ENCODE data around the gene GIGYF1. TPM values are rescaled to one million over a fixed set of nuclear protein-coding genes. Genes with fewer than 3 reads are reported as not detected.

The GIGYF1 gene
- total RNA-seq, 1 experiment from 2014 or later, result 47.4 TPM

- no peaks in the 10 kb centered on the region for H3K9me3 ChIP-seq (ENCODE audit: low read depth, low read length, poor library complexity, severe bottlenecking)
- DNase-seq (ENCODE audit: low spot score), result peak; percentile 77
- BruUV-seq (replicated peaks), result no TSS peak
These were observed 38.0 kb downstream of the GIGYF1 start, which contains the start of gene ACTL6B for GRCh38 chr7:100655908-100656674. TSS of gene ACTL6B (minus strand) at chr7:100656448. CDS start at chr7:100656354, 94 bp downstream.

GRCh38 chr7:100654908-100655831 is 38.9 kb downstream of the GIGYF1 start:
- no TSS peak for BruUV-seq (replicated peaks)
- no peak for TF ChIP-seq EZH2 (IDR thresholded peaks at IDR 0.05; ENCODE audit: borderline replicate concordance, low read depth, low read length, poor library complexity, severe bottlenecking)
- TF ChIP-seq CTCF (conservative IDR thresholded peaks at IDR 0.05; ENCODE audit: low read depth, low read length), result no peak
- H3K27ac ChIP-seq (ENCODE audit: low read depth, low read length, poor library complexity, severe bottlenecking), result no peak overlapping the region

More at GRCh38 chr7:100655908-100656674, 38.0 kb downstream of the GIGYF1 start, which contains the start of gene ACTL6B:
- Histone ChIP-seq H3K27me3 (replicated peaks; ENCODE audit: insufficient read depth, low read depth, low read length, poor library complexity) (no peaks in the 10 kb centered on the region), H3K4me3 (ENCODE audit: low read depth, low read length, poor library complexity, severe bottlenecking) (peak within 1 kb of the TSS; percentile 2), H3K4me1 (ENCODE audit: insufficient read depth, low read length, poor library complexity, severe bottlenecking) (peaks cover 4% of the 10 kb centered on the region), H3K36me3 (ENCODE audit: insufficient read depth, low read length, poor library complexity, severe bottlenecking) (no peaks in the 10 kb centered on the region), H3K27ac (ENCODE audit: low read depth, low read length, poor library complexity, severe bottlenecking) (no peak within 1 kb of the TSS)
- TF ChIP-seq CTCF (conservative IDR thresholded peaks at IDR 0.05; ENCODE audit: low read depth, low read length) (no peak), EZH2 (IDR thresholded peaks at IDR 0.05; ENCODE audit: borderline replicate concordance, low read depth, low read length, poor library complexity, severe bottlenecking) (no peak)
- POLR2A ChIA-PET (ENCODE audit: low non-redundant PET), result no interaction called here
- CTCF ChIA-PET, result no interaction called here
- intact Hi-C loops (cut with micrococcal nuclease; ENCODE audit: unreplicated experiment), result no loop called here

GRCh38 chr7:100649826-100650565 is 44.1 kb downstream of the GIGYF1 start:
- Histone ChIP-seq H3K4me3 (ENCODE audit: low read depth, low read length, poor library complexity, severe bottlenecking) (no peak overlapping the region), H3K27ac (ENCODE audit: low read depth, low read length, poor library complexity, severe bottlenecking) (no peak overlapping the region), H3K36me3 (ENCODE audit: insufficient read depth, low read length, poor library complexity, severe bottlenecking) (no peaks in the 10 kb centered on the region), H3K4me1 (ENCODE audit: insufficient read depth, low read length, poor library complexity, severe bottlenecking) (no peaks in the 10 kb centered on the region), H3K27me3 (replicated peaks; ENCODE audit: insufficient read depth, low read depth, low read length, poor library complexity) (no peaks in the 10 kb centered on the region), H3K9me3 (ENCODE audit: low read depth, low read length, poor library complexity, severe bottlenecking) (no peaks in the 10 kb centered on the region)
- TF ChIP-seq CTCF (conservative IDR thresholded peaks at IDR 0.05; ENCODE audit: low read depth, low read length), result no peak
- no peak for TF ChIP-seq EZH2 (IDR thresholded peaks at IDR 0.05; ENCODE audit: borderline replicate concordance, low read depth, low read length, poor library complexity, severe bottlenecking)
- BruUV-seq (replicated peaks), result no TSS peak
- POLR2A ChIA-PET (ENCODE audit: low non-redundant PET), result no interaction called here
- intact Hi-C loops (cut with micrococcal nuclease; ENCODE audit: unreplicated experiment), result no loop called here
- CTCF ChIA-PET, result no interaction called here
- DNase-seq (ENCODE audit: low spot score), result no peak

More at GRCh38 chr7:100654908-100655831, 38.9 kb downstream of the GIGYF1 start:
- no peak for DNase-seq (ENCODE audit: low spot score)
- Histone ChIP-seq H3K9me3 (ENCODE audit: low read depth, low read length, poor library complexity, severe bottlenecking) (no peaks in the 10 kb centered on the region), H3K36me3 (ENCODE audit: insufficient read depth, low read length, poor library complexity, severe bottlenecking) (no peaks in the 10 kb centered on the region), H3K27me3 (replicated peaks; ENCODE audit: insufficient read depth, low read depth, low read length, poor library complexity) (no peaks in the 10 kb centered on the region), H3K4me1 (ENCODE audit: insufficient read depth, low read length, poor library complexity, severe bottlenecking) (peaks cover 4% of the 10 kb centered on the region), H3K4me3 (ENCODE audit: low read depth, low read length, poor library complexity, severe bottlenecking) (no peak overlapping the region)
- ChIA-PET POLR2A (ENCODE audit: low non-redundant PET) (no interaction called here), CTCF (interaction anchor here (0.6 kb wide), 1 partner anchor 36 kb away, joined by 3 read pairs; no protein-coding TSS in a partner anchor)
- intact Hi-C loops (cut with micrococcal nuclease; ENCODE audit: unreplicated experiment), result no loop called here
